Parathyroid adenoma (tissue), 2 donors: ENCODE data around the gene PFKL.

ENCODE experiments used
- H2AFZ ChIP-seq: fragments of 300-600 bp; sonication (generic); one replicate; pipeline ENCODE4 v1.7.0; 2017; ENCODE audit warnings: antibody characterized with exemption, mild to moderate bottlenecking
- H3K27ac ChIP-seq: fragments of 300-600 bp; sonication (generic); one replicate; pipeline ENCODE4 v1.7.0; 2017
- H3K27me3 ChIP-seq: fragments of 300-600 bp; sonication (generic); one replicate; pipeline ENCODE4 v1.7.0; 2017; ENCODE audit warnings: low read length; ENCODE audit not compliant: control insufficient read depth, insufficient read depth
- H3K36me3 ChIP-seq: fragments of 300-600 bp; sonication (generic); one replicate; pipeline ENCODE4 v1.7.0; 2017; ENCODE audit warnings: low read length; ENCODE audit not compliant: control insufficient read depth, insufficient read depth
- H3K4me1 ChIP-seq: fragments of 300-600 bp; sonication (generic); one replicate; pipeline ENCODE4 v1.7.0; 2017; ENCODE audit warnings: control low read depth
- H3K4me2 ChIP-seq: fragments of 300-600 bp; sonication (generic); one replicate; pipeline ENCODE4 v1.7.0; 2017; ENCODE audit warnings: low read length
- H3K4me3 ChIP-seq: fragments of 300-600 bp; sonication (generic); one replicate; pipeline ENCODE4 v1.7.0; 2017; ENCODE audit warnings: low read depth, low read length
- H3K79me2 ChIP-seq: fragments of 300-600 bp; sonication (generic); one replicate; pipeline ENCODE4 v1.7.0; 2017; ENCODE audit warnings: control low read depth
- H3K9ac ChIP-seq: fragments of 300-600 bp; sonication (generic); one replicate; pipeline ENCODE4 v1.7.0; 2017; ENCODE audit warnings: mild to moderate bottlenecking
- H3K9me3 ChIP-seq: fragments of 300-600 bp; sonication (generic); one replicate; pipeline ENCODE4 v1.7.0; 2017; ENCODE audit warnings: low read length; ENCODE audit not compliant: control insufficient read depth
- TF ChIP-seq, protein P1 (sequence below): fragments of 300-600 bp; sonication (generic); IDR thresholded peaks from one replicate; pipeline ENCODE4 v1.7.0; 2017; ENCODE audit warnings: antibody characterized with exemption, mild to moderate bottlenecking
- donor health status: primary hyperparathyroidism.

Gene PFKL

DNA sequence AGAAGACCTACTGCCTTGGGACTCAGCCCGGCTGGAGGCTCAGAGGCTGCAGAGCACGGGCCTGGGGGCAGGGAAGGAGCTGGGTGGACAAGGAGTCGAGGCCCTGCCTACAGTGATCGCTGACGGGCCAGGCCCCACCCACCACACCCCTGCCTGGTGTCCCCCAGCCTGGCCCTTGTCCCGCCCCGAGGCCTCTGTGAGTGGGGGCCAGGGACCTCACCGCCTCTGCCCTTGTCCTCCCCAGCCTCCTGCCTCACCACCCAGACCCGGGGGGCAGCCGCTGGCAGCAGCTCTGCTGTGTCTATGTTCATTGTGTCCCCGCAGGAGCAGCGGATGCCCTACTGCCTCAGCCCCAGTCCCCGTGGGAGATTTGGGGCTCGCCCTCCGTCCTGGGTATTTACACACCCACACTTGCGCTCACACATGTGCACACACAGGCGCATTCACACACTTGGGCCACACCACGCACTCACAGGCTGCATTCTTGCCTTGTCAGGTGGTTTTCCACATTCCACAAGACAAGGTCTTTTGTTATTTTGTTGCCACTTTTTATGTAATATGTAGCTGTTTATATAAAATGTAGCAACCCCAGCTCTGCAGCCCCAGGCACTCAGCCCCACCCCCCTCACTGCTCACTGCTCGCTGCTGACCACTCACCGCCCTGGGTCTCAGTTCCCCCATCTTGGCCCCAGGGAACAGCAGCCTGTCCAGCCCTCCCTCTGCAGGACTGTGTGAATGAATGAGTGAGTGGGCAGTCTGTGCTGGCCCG, 7.3 kb downstream of the PFKL start:
- Histone ChIP-seq H3K36me3 (no peaks in the 10 kb centered on the region), H3K27ac (no peak overlapping the region), H3K4me3 (no peak overlapping the region), H3K27me3 (no peaks in the 10 kb centered on the region), H2AFZ (no peak overlapping the region), H3K79me2 (no peaks in the 10 kb centered on the region), H3K9ac (no peak overlapping the region), H3K4me1 (no peaks in the 10 kb centered on the region), H3K4me2 (no peak overlapping the region), H3K9me3 (no peaks in the 10 kb centered on the region)
- TF ChIP-seq, protein P1, sequence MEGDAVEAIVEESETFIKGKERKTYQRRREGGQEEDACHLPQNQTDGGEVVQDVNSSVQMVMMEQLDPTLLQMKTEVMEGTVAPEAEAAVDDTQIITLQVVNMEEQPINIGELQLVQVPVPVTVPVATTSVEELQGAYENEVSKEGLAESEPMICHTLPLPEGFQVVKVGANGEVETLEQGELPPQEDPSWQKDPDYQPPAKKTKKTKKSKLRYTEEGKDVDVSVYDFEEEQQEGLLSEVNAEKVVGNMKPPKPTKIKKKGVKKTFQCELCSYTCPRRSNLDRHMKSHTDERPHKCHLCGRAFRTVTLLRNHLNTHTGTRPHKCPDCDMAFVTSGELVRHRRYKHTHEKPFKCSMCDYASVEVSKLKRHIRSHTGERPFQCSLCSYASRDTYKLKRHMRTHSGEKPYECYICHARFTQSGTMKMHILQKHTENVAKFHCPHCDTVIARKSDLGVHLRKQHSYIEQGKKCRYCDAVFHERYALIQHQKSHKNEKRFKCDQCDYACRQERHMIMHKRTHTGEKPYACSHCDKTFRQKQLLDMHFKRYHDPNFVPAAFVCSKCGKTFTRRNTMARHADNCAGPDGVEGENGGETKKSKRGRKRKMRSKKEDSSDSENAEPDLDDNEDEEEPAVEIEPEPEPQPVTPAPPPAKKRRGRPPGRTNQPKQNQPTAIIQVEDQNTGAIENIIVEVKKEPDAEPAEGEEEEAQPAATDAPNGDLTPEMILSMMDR: no peak

DNA sequence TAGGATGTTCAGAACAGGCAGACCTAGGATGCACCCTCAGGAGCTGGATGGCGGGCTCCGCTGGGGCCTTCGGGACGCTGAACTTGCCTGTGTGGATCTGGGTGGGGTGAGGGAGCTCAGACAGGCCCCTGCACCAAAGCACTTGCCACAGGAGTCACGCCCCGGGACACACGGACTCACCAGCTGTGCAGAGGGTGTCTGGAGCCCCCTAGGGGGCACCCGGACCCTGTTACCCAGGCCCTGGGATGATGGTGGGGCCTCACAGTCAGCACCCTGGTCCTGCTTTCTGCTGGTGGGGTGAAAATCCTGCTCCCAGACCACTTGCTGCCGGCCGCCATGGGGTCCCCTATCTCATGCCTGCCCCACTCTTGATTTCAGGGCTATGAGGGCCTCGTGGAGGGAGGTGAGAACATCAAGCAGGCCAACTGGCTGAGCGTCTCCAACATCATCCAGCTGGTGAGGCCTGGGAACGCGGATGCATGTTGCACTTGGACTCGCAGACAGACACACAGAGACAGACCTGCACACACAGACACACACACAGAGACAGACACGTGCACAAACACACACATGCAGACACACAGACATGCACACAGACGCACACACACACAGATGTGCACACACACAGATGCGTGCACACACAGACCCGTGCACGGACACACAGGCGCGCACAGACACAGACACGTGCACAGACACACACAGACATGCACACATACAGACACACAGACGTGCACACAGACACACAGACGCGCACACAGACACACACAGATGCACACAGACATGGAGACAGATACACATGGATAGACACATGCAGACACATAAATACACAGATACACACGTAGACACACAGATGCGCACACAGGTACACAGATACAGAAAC, 11.0 kb downstream of the PFKL start:
- no peak overlapping the region for H3K27ac ChIP-seq
- TF ChIP-seq, protein P1: no peak
- no peaks in the 10 kb centered on the region for H3K27me3 ChIP-seq
- no peak overlapping the region for H3K9ac ChIP-seq
- no peak overlapping the region for H2AFZ ChIP-seq
- no peaks in the 10 kb centered on the region for H3K36me3 ChIP-seq
- H3K9me3 ChIP-seq: no peaks in the 10 kb centered on the region
- H3K4me2 ChIP-seq: no peak overlapping the region
- no peaks in the 10 kb centered on the region for H3K79me2 ChIP-seq
- H3K4me1 ChIP-seq: no peaks in the 10 kb centered on the region
- H3K4me3 ChIP-seq: no peak overlapping the region

DNA sequence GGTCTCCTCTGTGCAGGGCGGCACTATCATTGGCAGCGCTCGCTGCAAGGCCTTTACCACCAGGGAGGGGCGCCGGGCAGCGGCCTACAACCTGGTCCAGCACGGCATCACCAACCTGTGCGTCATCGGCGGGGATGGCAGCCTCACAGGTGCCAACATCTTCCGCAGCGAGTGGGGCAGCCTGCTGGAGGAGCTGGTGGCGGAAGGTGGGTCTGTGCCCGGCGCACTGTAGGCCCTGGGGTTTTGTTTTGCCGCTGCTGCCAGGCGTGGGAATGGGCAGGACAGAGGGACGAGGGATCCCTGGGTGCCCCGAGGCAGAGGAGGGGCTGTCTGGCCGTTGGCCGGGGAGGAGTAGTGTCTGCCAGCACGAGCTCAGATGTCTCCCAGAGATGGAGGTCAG, 12.2 kb downstream of the PFKL start:
- H3K9ac ChIP-seq: no peak overlapping the region
- H3K27ac ChIP-seq: no peak overlapping the region
- no peak overlapping the region for H3K4me2 ChIP-seq
- H3K4me1 ChIP-seq: no peaks in the 10 kb centered on the region
- no peaks in the 10 kb centered on the region for H3K9me3 ChIP-seq
- no peaks in the 10 kb centered on the region for H3K36me3 ChIP-seq
- TF ChIP-seq, protein P1: no peak
- no peaks in the 10 kb centered on the region for H3K27me3 ChIP-seq
- H3K79me2 ChIP-seq: no peaks in the 10 kb centered on the region
- H3K4me3 ChIP-seq: no peak overlapping the region
- no peak overlapping the region for H2AFZ ChIP-seq

DNA sequence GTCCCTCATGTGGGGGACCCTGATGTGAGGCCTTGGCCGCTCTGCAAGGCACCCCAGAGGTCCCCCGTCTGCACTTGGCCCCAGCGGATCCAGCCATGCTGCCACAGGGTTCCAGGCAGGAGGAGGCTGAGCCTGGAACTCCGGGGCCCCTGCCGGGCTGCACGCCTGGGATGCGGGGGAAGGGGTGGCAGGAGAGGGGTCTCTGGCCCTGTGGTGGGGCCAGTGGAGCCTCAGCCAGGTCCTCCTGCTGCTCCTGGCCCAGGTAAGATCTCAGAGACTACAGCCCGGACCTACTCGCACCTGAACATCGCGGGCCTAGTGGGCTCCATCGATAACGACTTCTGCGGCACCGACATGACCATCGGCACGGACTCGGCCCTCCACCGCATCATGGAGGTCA, 12.9 kb downstream of the PFKL start:
- no peaks in the 10 kb centered on the region for H3K79me2 ChIP-seq
- TF ChIP-seq, protein P1: no peak
- H3K9ac ChIP-seq: no peak overlapping the region
- no peak overlapping the region for H3K4me3 ChIP-seq
- H3K9me3 ChIP-seq: no peaks in the 10 kb centered on the region
- H3K36me3 ChIP-seq: no peaks in the 10 kb centered on the region
- H3K4me2 ChIP-seq: no peak overlapping the region
- H3K27me3 ChIP-seq: no peaks in the 10 kb centered on the region
- no peak overlapping the region for H3K27ac ChIP-seq
- no peaks in the 10 kb centered on the region for H3K4me1 ChIP-seq
- no peak overlapping the region for H2AFZ ChIP-seq
